ENCODE data around the gene GINS2.

DNA sequence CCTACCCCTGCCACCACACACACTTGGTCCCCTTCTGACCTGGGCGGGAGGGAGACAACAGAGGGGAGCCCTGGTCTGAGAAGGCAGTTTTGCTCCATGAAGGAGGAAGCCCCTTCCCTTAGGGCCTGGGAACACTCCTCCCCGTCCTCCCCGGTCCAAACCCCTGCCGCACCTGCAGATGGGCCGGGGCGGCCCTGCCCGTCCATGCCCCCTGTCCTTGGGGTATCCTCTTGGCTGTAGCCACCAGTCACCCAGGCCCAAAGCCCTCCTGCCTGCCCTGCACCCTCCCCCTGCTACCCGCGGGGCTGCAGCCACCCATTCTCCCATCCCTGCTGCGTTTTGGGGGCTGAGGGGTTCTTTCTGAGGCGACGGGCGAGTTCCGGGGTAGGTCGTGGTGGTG lies 41.8 kb downstream of the GINS2 start:
- TF ChIP-seq SIN3A (IDR thresholded peaks at IDR 0.05; ENCODE audit: borderline replicate concordance, insufficient read depth, low read depth, low read length): no peak
- TF ChIP-seq, protein P1, sequence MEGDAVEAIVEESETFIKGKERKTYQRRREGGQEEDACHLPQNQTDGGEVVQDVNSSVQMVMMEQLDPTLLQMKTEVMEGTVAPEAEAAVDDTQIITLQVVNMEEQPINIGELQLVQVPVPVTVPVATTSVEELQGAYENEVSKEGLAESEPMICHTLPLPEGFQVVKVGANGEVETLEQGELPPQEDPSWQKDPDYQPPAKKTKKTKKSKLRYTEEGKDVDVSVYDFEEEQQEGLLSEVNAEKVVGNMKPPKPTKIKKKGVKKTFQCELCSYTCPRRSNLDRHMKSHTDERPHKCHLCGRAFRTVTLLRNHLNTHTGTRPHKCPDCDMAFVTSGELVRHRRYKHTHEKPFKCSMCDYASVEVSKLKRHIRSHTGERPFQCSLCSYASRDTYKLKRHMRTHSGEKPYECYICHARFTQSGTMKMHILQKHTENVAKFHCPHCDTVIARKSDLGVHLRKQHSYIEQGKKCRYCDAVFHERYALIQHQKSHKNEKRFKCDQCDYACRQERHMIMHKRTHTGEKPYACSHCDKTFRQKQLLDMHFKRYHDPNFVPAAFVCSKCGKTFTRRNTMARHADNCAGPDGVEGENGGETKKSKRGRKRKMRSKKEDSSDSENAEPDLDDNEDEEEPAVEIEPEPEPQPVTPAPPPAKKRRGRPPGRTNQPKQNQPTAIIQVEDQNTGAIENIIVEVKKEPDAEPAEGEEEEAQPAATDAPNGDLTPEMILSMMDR (IDR thresholded peaks at IDR 0.05): no peak
- TF ChIP-seq, protein P2, sequence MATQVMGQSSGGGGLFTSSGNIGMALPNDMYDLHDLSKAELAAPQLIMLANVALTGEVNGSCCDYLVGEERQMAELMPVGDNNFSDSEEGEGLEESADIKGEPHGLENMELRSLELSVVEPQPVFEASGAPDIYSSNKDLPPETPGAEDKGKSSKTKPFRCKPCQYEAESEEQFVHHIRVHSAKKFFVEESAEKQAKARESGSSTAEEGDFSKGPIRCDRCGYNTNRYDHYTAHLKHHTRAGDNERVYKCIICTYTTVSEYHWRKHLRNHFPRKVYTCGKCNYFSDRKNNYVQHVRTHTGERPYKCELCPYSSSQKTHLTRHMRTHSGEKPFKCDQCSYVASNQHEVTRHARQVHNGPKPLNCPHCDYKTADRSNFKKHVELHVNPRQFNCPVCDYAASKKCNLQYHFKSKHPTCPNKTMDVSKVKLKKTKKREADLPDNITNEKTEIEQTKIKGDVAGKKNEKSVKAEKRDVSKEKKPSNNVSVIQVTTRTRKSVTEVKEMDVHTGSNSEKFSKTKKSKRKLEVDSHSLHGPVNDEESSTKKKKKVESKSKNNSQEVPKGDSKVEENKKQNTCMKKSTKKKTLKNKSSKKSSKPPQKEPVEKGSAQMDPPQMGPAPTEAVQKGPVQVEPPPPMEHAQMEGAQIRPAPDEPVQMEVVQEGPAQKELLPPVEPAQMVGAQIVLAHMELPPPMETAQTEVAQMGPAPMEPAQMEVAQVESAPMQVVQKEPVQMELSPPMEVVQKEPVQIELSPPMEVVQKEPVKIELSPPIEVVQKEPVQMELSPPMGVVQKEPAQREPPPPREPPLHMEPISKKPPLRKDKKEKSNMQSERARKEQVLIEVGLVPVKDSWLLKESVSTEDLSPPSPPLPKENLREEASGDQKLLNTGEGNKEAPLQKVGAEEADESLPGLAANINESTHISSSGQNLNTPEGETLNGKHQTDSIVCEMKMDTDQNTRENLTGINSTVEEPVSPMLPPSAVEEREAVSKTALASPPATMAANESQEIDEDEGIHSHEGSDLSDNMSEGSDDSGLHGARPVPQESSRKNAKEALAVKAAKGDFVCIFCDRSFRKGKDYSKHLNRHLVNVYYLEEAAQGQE (IDR thresholded peaks at IDR 0.05; ENCODE audit: insufficient read depth in 1 of 2, low read depth in 2 of 2, low read length in 1 of 2): no peak
